ENCODE results near the gene AMHR2.
"Not testable (repeated sequence)": the region's sequence is repeated elsewhere in the genome, so short reads cannot be mapped to it uniquely, and the experiment has no call there.

The AMHR2 gene

DNA sequence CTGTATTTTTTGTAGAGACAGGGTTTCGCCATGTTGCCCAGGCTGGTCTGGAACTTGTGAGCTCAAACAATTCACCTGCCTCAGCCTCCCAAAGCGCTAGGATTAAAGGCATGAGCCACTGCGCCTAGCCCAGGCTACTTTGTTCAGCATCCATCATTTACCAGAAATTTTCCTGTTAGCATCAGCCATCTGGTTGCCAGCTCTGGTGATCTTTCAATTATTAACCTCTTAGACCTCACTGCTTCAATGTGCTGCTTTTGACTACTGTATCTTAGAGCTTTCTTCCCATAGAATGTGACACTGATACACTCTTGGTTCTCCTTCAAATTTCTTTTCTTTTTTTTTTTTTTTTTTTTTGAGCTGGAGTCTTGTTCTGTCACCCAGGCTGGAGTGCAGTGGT, 5.4 kb upstream of the AMHR2 start:
- H3K27ac ChIP-seq: no peak overlapping the region
- TF ChIP-seq ZFX (IDR thresholded peaks at IDR 0.05; ENCODE audit: borderline replicate concordance): no peak
- TF ChIP-seq, protein P1, sequence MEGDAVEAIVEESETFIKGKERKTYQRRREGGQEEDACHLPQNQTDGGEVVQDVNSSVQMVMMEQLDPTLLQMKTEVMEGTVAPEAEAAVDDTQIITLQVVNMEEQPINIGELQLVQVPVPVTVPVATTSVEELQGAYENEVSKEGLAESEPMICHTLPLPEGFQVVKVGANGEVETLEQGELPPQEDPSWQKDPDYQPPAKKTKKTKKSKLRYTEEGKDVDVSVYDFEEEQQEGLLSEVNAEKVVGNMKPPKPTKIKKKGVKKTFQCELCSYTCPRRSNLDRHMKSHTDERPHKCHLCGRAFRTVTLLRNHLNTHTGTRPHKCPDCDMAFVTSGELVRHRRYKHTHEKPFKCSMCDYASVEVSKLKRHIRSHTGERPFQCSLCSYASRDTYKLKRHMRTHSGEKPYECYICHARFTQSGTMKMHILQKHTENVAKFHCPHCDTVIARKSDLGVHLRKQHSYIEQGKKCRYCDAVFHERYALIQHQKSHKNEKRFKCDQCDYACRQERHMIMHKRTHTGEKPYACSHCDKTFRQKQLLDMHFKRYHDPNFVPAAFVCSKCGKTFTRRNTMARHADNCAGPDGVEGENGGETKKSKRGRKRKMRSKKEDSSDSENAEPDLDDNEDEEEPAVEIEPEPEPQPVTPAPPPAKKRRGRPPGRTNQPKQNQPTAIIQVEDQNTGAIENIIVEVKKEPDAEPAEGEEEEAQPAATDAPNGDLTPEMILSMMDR (IDR thresholded peaks at IDR 0.05): no peak

DNA sequence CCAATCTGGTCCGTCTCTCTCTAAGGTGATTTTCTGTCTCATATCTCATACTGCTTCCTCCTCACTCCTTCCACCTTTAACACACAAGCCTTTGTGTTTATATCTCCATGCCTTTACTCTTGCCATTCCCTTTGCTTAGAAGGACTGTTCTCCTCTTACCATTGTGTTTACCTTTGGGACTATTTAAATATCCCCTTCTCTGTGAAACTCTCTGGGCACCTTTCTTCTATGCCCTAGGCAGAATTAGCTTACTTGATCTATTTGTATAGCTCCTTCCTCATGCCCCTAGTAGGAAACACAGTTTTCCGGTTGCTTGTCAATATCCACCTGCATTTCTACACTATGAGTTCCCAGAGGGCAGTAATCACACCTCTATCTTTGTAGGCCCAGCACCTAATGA, 3.9 kb upstream of the AMHR2 start:
- H3K27ac ChIP-seq: peak overlapping the region; percentile 82
- no peak for TF ChIP-seq ZFX (IDR thresholded peaks at IDR 0.05; ENCODE audit: borderline replicate concordance)
- TF ChIP-seq, protein P1 (IDR thresholded peaks at IDR 0.05): no peak

DNA sequence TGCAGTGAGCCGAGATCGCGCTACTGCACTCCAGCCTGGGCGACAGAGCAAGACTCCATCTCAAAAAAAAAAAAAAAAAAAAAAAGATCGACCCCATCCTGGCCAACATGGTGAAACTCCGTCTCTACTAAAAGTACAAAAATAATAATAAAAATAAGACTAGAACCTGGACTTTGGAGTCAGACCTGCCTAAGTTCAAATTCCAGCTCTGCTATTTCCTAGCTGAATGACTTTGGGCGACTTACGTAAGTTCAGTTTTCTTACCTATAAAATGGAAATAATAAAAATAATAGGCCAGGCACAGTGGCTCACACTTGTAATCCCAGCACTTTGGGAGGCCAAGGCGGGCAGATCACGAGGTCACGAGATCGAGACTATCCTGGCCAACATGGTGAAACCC, 1.4 kb upstream of the AMHR2 start:
- not testable (repeated sequence) for H3K27ac ChIP-seq

DNA sequence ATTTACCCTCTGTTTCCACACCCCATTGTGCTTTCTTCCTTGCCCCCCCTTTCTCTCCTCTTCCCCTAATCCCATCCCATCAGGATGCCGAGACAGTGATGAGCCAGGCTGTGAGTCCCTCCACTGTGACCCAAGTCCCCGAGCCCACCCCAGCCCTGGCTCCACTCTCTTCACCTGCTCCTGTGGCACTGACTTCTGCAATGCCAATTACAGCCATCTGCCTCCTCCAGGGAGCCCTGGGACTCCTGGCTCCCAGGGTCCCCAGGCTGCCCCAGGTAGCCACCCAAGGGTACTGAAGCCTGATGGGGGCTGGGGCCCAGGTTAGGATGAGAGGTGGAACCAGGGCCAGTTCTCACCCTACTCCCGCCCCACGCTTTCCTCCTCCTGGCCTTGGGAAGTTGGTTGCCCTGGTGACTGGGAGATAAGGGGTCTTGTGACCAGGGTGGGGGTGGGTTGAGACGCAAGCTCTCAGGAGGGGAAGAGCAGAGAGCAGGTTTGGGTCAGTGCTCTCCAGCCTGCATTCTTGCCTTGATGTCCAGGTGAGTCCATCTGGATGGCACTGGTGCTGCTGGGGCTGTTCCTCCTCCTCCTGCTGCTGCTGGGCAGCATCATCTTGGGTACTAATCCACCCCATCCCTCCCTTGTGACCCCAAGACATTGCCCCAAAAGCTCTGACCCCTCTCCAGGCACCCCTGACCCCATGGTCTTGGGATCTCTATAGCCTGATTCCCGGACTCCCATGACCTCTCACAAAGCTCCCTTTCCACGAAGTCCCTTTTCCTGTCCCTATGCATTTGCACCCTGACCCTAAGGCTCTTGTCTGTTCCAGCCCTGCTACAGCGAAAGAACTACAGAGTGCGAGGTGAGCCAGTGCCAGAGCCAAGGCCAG, 1.2 kb downstream of the AMHR2 start:
- 0 out of 2 replicates have a peak overlapping the region, but pooled peaks have one; percentile 75 for H3K27ac ChIP-seq
- TF ChIP-seq ZFX (IDR thresholded peaks at IDR 0.05; ENCODE audit: borderline replicate concordance): no peak
- TF ChIP-seq, protein P1 (IDR thresholded peaks at IDR 0.05): no peak

DNA sequence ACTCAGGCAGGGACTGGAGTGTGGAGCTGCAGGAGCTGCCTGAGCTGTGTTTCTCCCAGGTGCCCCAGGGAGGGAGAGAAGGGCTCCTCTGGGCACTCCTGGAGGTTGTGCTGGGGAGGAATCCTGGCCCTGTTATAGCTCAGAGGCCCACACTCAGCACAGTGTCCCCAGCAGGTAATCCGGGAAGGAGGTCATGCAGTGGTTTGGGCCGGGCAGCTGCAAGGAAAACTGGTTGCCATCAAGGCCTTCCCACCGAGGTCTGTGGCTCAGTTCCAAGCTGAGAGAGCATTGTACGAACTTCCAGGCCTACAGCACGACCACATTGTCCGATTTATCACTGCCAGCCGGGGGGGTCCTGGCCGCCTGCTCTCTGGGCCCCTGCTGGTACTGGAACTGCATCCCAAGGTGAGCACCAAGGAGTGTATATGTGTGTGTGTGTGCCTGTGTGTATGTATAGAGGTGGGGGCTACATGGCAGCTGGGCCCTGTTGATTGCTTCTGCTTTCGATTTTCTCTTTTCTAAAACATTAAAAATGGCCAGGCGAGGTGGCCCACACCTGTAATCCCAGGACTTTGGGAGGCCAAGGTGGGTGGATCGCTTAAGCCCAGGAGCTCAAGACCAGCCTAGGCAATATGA, 2.0 kb downstream of the AMHR2 start:
- TF ChIP-seq ZFX (IDR thresholded peaks at IDR 0.05; ENCODE audit: borderline replicate concordance): no peak
- TF ChIP-seq, protein P1 (IDR thresholded peaks at IDR 0.05): no peak
- peak overlapping the region; percentile 75; the same call in 1 of the 2 replicates for H3K27ac ChIP-seq

DNA sequence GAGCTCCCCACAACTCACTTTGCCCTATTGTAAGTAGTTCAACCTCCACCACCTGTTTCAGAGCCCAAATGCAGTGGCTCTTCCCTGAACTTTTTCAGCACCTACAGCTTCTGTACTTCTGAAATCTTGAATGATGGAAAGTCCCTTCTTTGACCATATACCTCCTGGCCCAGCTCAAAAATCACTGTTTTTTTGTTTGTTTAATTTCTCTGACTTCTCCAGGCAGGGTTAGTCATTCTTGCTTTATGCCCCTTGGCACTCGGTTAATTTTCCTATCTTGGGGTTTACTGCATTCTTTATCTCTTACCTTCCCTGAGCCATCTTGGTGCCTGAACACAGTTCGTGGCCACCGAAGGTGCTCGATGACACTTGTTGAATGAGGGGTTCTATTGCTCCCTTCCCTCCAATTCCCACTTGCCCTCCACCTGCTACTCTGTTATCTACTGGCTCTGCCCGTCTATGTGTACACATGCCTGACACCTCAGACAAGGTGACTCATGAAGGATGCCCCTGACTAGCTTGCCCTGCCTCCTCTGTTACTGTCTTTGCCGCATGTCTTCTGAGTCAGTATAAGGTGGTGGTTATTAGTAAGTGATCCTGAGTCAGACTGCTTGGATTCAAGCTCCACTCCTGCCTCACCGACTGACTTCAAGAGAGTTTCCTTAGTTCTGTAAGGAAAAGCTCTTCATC, 4.4 kb downstream of the AMHR2 start:
- no peak for TF ChIP-seq ZFX (IDR thresholded peaks at IDR 0.05; ENCODE audit: borderline replicate concordance)
- TF ChIP-seq, protein P1 (IDR thresholded peaks at IDR 0.05): no peak
- peak overlapping the region; percentile 75 for H3K27ac ChIP-seq

DNA sequence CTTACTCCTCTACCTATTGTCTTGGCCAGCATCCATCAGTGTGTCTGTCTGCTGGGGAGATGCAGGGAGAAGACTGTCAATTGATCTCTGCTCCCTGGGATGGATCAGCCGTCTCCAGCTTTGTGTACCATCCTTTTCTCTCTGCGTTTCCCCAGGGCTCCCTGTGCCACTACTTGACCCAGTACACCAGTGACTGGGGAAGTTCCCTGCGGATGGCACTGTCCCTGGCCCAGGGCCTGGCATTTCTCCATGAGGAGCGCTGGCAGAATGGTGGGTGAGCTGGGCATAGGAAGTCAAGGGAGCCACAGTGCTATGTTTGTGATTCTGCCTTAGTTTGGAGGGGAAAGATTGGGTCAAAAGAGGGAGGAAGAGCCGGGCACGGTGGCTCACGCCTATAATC, 5.1 kb downstream of the AMHR2 start:
- 0 out of 2 replicates have a peak overlapping the region, but pooled peaks have one; percentile 75 for H3K27ac ChIP-seq
- TF ChIP-seq, protein P1 (IDR thresholded peaks at IDR 0.05): no peak
- no peak for TF ChIP-seq ZFX (IDR thresholded peaks at IDR 0.05; ENCODE audit: borderline replicate concordance)

Measured in 22Rv1 (cell line).